SK-N-SH (cell line): ENCODE results near the gene HOXC10. TPM values are rescaled to one million over a fixed set of nuclear protein-coding genes. Genes with fewer than 3 reads are reported as not detected.

Source experiments
- CTCF ChIA-PET: fragments of 300-600, 350-600 bp; formaldehyde crosslinking; extraction: SDS; loops from one replicate; lab custom pipeline; 2021; lab: Yijun Ruan, JAX
- POLR2A ChIA-PET: fragments of 350-600 bp; sonication (Branson Sonifier 250); formaldehyde crosslinking; extraction: SDS; loops from one replicate; lab custom pipeline; 2020; ENCODE audit warnings: antibody characterized with exemption, inconsistent platforms; lab: Yijun Ruan, JAX
- DNase-seq: peaks from one replicate; pipeline ENCODE4 v3.0.0; 2012
- H2AFZ ChIP-seq: fragments of 200-600 bp; sonication (generic); 2 replicates; pipeline ENCODE4 v1.8.1; 2016; ENCODE audit warnings: antibody characterized with exemption, mild to moderate bottlenecking, low read depth
- H3F3A ChIP-seq: fragments of 200-600 bp; sonication (generic); replicated peaks from 2 replicates; pipeline ENCODE3; 2016; ENCODE audit warnings: antibody characterized with exemption, mild to moderate bottlenecking; ENCODE audit not compliant: insufficient read depth
- H3K27ac ChIP-seq, 2 experiments: fragments of 200-500 bp in 1 of 2; fragments of 200-600 bp in 1 of 2; sonication (Bioruptor generic) in 1 of 2; sonication (generic), shearing (Covaris generic) in 1 of 2; 2 replicates each; pipeline versions ENCODE4 v1.5.1 to v1.6.1; 2014 to 2016; ENCODE audit warnings: low read depth in 2 of 2, inconsistent platforms in 1 of 2, low read length in 1 of 2, mild to moderate bottlenecking in 1 of 2, mixed read lengths in 1 of 2
- H3K27me3 ChIP-seq: fragments of 200-600 bp; sonication (generic), shearing (Covaris generic); 2 replicates; pipeline ENCODE4 v1.6.1; 2016; ENCODE audit warnings: mixed run types; ENCODE audit not compliant: insufficient read depth
- H3K36me3 ChIP-seq, 2 experiments: fragments of 200-500 bp in 1 of 2; fragments of 200-600 bp in 1 of 2; sonication (Bioruptor generic) in 1 of 2; sonication (generic) in 1 of 2; replicated peaks in 1 of 2; 2 replicates each; pipeline versions ENCODE3 to v1.5.1; 2014 to 2016; ENCODE audit warnings: low read length in 1 of 2, mild to moderate bottlenecking in 1 of 2; ENCODE audit not compliant: insufficient read depth in 2 of 2, control insufficient read depth in 1 of 2
- H3K4me1 ChIP-seq, 2 experiments: fragments of 200-500 bp in 1 of 2; fragments of 200-600 bp in 1 of 2; sonication (Bioruptor generic) in 1 of 2; sonication (generic), shearing (Covaris generic) in 1 of 2; 2 replicates each; pipeline versions ENCODE4 v1.5.1 to v1.6.1; 2014 to 2016; ENCODE audit warnings: low read depth in 1 of 2, low read length in 1 of 2, mixed run types in 1 of 2; ENCODE audit not compliant: insufficient read depth in 2 of 2, control insufficient read depth in 1 of 2
- H3K4me2 ChIP-seq: fragments of 200-600 bp; sonication (generic), shearing (Covaris generic); 2 replicates; pipeline ENCODE4 v1.6.1; 2017; ENCODE audit warnings: mixed run types
- H3K4me3 ChIP-seq, 2 experiments: fragments of 200-500 bp in 1 of 2; fragments of 200-600 bp in 1 of 2; sonication (Bioruptor generic) in 1 of 2; sonication (generic), shearing (Covaris generic) in 1 of 2; 2 replicates each; pipeline versions ENCODE4 v1.5.1 to v1.8.1; 2014 to 2016; ENCODE audit warnings: low read depth in 2 of 2, inconsistent platforms in 1 of 2, low read length in 1 of 2, mild to moderate bottlenecking in 1 of 2, mixed read lengths in 1 of 2, moderate library complexity in 1 of 2
- H3K79me2 ChIP-seq: fragments of 200-600 bp; sonication (generic); 2 replicates; pipeline ENCODE4 v1.8.1; 2017; ENCODE audit warnings: mild to moderate bottlenecking; ENCODE audit not compliant: insufficient read depth
- H3K9ac ChIP-seq: fragments of 200-600 bp; sonication (generic); 2 replicates; pipeline ENCODE4 v1.6.1; 2017; ENCODE audit warnings: mixed run types
- H3K9me2 ChIP-seq: fragments of 200-600 bp; sonication (generic); 2 replicates; pipeline ENCODE4 v1.6.1; 2017; ENCODE audit warnings: mixed run types
- H3K9me3 ChIP-seq: fragments of 200-600 bp; sonication (generic); 2 replicates; pipeline ENCODE4 v1.6.1; 2017; ENCODE audit warnings: mixed run types, mild to moderate bottlenecking, moderate library complexity
- H4K20me1 ChIP-seq: fragments of 200-600 bp; sonication (generic); 2 replicates; pipeline ENCODE4 v1.6.1; 2017; ENCODE audit warnings: mild to moderate bottlenecking, mixed run types; ENCODE audit not compliant: insufficient read depth
- CHD2 ChIP-seq: fragments of 150-350 bp; IDR thresholded peaks from 2 replicates; pipeline ENCODE4 v1.6.1; 2018; ENCODE audit warnings: low read length; ENCODE audit not compliant: partially characterized antibody
- CTCF ChIP-seq: fragments of 200-600 bp; sonication (generic); IDR thresholded peaks from 2 replicates; pipeline ENCODE4 v1.6.1; 2017; ENCODE audit warnings: antibody characterized with exemption, mild to moderate bottlenecking, moderate library complexity
- ELF1 ChIP-seq: IDR thresholded peaks from 2 replicates; pipeline ENCODE4 v1.4.0; 2012
- EZH2phosphoT487 ChIP-seq: fragments of 200-600 bp; sonication (generic); IDR thresholded peaks from 2 replicates; pipeline ENCODE4 v1.6.1; 2017; ENCODE audit warnings: low read depth, mixed run types, mild to moderate bottlenecking, antibody characterized with exemption, moderate library complexity, borderline replicate concordance
- FOSL2 ChIP-seq: IDR thresholded peaks from 2 replicates; pipeline ENCODE4 v1.4.0; 2012; ENCODE audit warnings: low read depth, mild to moderate bottlenecking, moderate library complexity, borderline replicate concordance
- FOXJ3 ChIP-seq: sonication (generic); formaldehyde crosslinking; IDR thresholded peaks from 2 replicates; pipeline ENCODE4 v1.5.1; 2020; ENCODE audit warnings: mild to moderate bottlenecking, missing genetic modification reagents
- GABPA ChIP-seq: IDR thresholded peaks from 2 replicates; pipeline ENCODE4 v1.4.0; 2012; ENCODE audit warnings: low read depth, mild to moderate bottlenecking
- IRF3 ChIP-seq: fragments of 150-350 bp; IDR thresholded peaks from 2 replicates; pipeline ENCODE4 v1.6.1; 2016; ENCODE audit warnings: mild to moderate bottlenecking, low read depth, low read length
- MXI1 ChIP-seq: IDR thresholded peaks from 2 replicates; pipeline ENCODE4 v1.6.1; 2012; ENCODE audit warnings: mild to moderate bottlenecking, low read depth, low read length, improper control_type of control experiment
- NFIC ChIP-seq: IDR thresholded peaks from 2 replicates; pipeline ENCODE4 v1.4.0; 2012; ENCODE audit warnings: borderline replicate concordance
- NRF1 ChIP-seq: IDR thresholded peaks from 2 replicates; pipeline ENCODE4 v1.6.1; 2012; ENCODE audit warnings: low read depth, mild to moderate bottlenecking, low read length
- RCOR1 ChIP-seq: fragments of 150-350 bp; IDR thresholded peaks from 2 replicates; pipeline ENCODE4 v1.6.1; 2017; ENCODE audit warnings: antibody characterized with exemption, low read length
- SMC3 ChIP-seq: IDR thresholded peaks from 2 replicates; pipeline ENCODE4 v1.6.1; 2012; ENCODE audit warnings: low read depth, low read length, improper control_type of control experiment
- TAF1 ChIP-seq: IDR thresholded peaks from 2 replicates; pipeline ENCODE4 v1.6.1; 2012; ENCODE audit warnings: low read depth, mild to moderate bottlenecking, low read length, moderate library complexity, borderline replicate concordance
- TCF12 ChIP-seq: IDR thresholded peaks from 2 replicates; pipeline ENCODE4 v1.4.0; 2012
- TEAD4 ChIP-seq: IDR thresholded peaks from 2 replicates; pipeline ENCODE4 v1.4.0; 2012; ENCODE audit warnings: mild to moderate bottlenecking, borderline replicate concordance; ENCODE audit not compliant: insufficient read depth
- USF1 ChIP-seq: IDR thresholded peaks from 2 replicates; pipeline ENCODE4 v1.4.0; 2012; ENCODE audit warnings: low read depth, borderline replicate concordance
- YY1 ChIP-seq: IDR thresholded peaks from 2 replicates; pipeline ENCODE4 v1.4.0; 2012; ENCODE audit warnings: low read depth, mild to moderate bottlenecking
- WGBS: methylation state at CpG from one replicate; pipeline ENCODE4 v1.1.6; 2017; ENCODE audit warnings: low lambda C conversion rate; 5-methylcytosine and 5-hydroxymethylcytosine counted together
- polyA plus RNA-seq, 3 experiments: library from polyadenylated mRNA; depleted of rRNA; stranded (reverse); fragments of >200 nt; gene quantifications; 2 replicates each; pipeline ENCODE4 v1.2.3, GENCODE V29; 2012

HOXC10 gene
- polyA plus RNA-seq, 1 of the 3 experiments (the other 2 are of a cell fraction) = 0.03 TPM

- Histone ChIP-seq H3F3A (peaks cover 8% of the 10 kb centered on the region), H4K20me1 (no peaks in the 10 kb centered on the region), H3K4me3 (no peak overlapping the region), H3K9me2 (no peaks in the 10 kb centered on the region), H3K27me3 (no peaks in the 10 kb centered on the region), H3K36me3 (no peaks in the 10 kb centered on the region), H3K9ac (no peak overlapping the region), H3K4me1 (peaks cover 0 to 23% of the 10 kb centered on the region in 2 experiments; a peak in 1 of 4 replicates), H3K79me2 (no peaks in the 10 kb centered on the region), H2AFZ (no peak overlapping the region), H3K4me2 (no peak overlapping the region), H3K9me3 (no peaks in the 10 kb centered on the region), H3K27ac (no peak overlapping the region)
- no peak for TF ChIP-seq MXI1
- no peak for TF ChIP-seq TEAD4
- no peak for TF ChIP-seq ELF1
- no peak for TF ChIP-seq CTCF
- no peak for TF ChIP-seq USF1
- TF ChIP-seq RCOR1 = no peak
- TF ChIP-seq NFIC = no peak
- TF ChIP-seq YY1 = no peak
- TF ChIP-seq IRF3 = no peak
- TF ChIP-seq TCF12 = no peak
- no peak for TF ChIP-seq FOSL2
- TF ChIP-seq FOXJ3 (CRISPR knock-in tag) = no peak
- TF ChIP-seq TAF1 = no peak
- no peak for TF ChIP-seq EZH2phosphoT487
- TF ChIP-seq CHD2 = no peak
- TF ChIP-seq SMC3 = no peak
- TF ChIP-seq GABPA = no peak
- no peak for TF ChIP-seq NRF1
- ChIA-PET CTCF (interaction anchor here (1.0 to 24.5 kb wide), 6 partner anchors 21 to 203 kb away, joined by 3 to 568 read pairs (median 6); partner anchors contain the start of genes HOXC10, HOXC5 and SMUG1), POLR2A (interaction anchor here (1.1 kb wide), 1 partner anchor 184 kb away, joined by 3 read pairs; no protein-coding TSS in a partner anchor)
- DNase-seq = no peak
- 84% methylated on average over 14 of the region's 14 CpGs for WGBS
Observed at GRCh38 chr12:54011665-54012532, 27.0 kb downstream of the HOXC10 start.
